PFSK-1 (cell line): ENCODE measurements around the gene TLCD2.

ENCODE experiments used
- FOXP2 ChIP-seq: optimal IDR thresholded peaks from 2 replicates; pipeline ENCODE3; 2011; ENCODE audit warnings: borderline replicate concordance, control low read depth, inconsistent platforms; ENCODE audit not compliant: insufficient read depth; ENCODE audit errors: extremely low read length, extremely low read depth
- POLR2AphosphoS5 ChIP-seq: IDR thresholded peaks from 2 replicates; pipeline ENCODE4 v1.6.1; 2012; ENCODE audit warnings: low read depth, mild to moderate bottlenecking, control low read depth, low read length, moderate library complexity
- REST ChIP-seq, 2 experiments: IDR thresholded peaks; 2 replicates each; pipeline versions ENCODE4 v1.6.1 to v1.8.0; 2011 to 2012; ENCODE audit warnings: low read depth in 2 of 2, low read length in 2 of 2, control low read depth in 1 of 2, inconsistent platforms in 1 of 2, mild to moderate bottlenecking in 1 of 2, moderate library complexity in 1 of 2; ENCODE audit not compliant: insufficient read depth in 1 of 2
- SIN3A ChIP-seq: IDR thresholded peaks from 2 replicates; pipeline ENCODE4 v1.6.1; 2012; ENCODE audit warnings: mild to moderate bottlenecking, low read length, moderate library complexity, borderline replicate concordance; ENCODE audit not compliant: insufficient read depth

- TF ChIP-seq SIN3A (no peak), REST (IDR thresholded peaks at IDR 0.05; ENCODE audit: insufficient read depth in 1 of 2, low read depth in 2 of 2, low read length in 2 of 2) (no peak), POLR2AphosphoS5 (no peak), FOXP2 (no peak)
These were observed 44.4 kb upstream of the TLCD2 start for GRCh38 chr17:1754430-1755112.
